Measurements from ENCODE around the gene RAB1B. TPM values are rescaled to one million over a fixed set of nuclear protein-coding genes. Genes with fewer than 3 reads are reported as not detected.

The RAB1B gene
- total and polyA plus RNA-seq, 10 of the 15 experiments (the other 5 are each of a cell fraction or from before 2014, with no cell fraction given): 10.4 to 193 (median 96.9) TPM

DNA sequence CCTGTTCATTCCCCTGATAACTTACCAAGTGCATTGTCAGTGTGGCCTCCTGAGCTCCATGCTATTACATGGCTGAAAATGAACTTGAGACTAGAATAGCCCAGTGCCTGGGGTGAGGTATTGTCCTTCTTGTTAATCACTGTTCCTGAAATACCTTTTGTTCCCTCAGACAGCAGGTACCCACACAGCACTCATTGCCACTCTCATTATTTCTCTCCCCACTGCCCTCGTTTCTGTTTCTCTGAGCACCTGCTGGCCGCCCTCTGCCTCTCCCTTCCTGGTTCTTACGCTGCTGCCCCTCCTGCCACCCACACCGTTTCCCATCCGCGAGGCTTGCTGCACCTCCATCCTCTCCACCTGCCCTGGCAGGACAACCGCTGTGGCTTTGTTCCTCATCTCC is 36.9 kb upstream of the RAB1B start:
- FAIRE-seq (no peak), DNase-seq (ENCODE audit: low read depth, low spot score) (no peak), ATAC-seq (no peak)
- Histone ChIP-seq H4K20me1 (ENCODE audit: control insufficient read depth, insufficient read depth) (no peaks in the 10 kb centered on the region), H3K9ac (ENCODE audit: control insufficient read depth, insufficient read depth, low read length) (no peak overlapping the region), H3K9me3 (replicated peaks; ENCODE audit: control insufficient read depth, insufficient read depth, low read length) (no peaks in the 10 kb centered on the region), H2AFZ (ENCODE audit: control insufficient read depth, low read depth, low read length) (no peak overlapping the region), H3K79me2 (ENCODE audit: control insufficient read depth, insufficient read depth, low read length) (no peaks in the 10 kb centered on the region), H3K27ac (ENCODE audit: control insufficient read depth, insufficient read depth) (no peak overlapping the region), H3K4me1 (ENCODE audit: control insufficient read depth, insufficient read depth, low read length) (no peaks in the 10 kb centered on the region), H3K4me3 (no peak overlapping the region), H3K27me3 (replicated peaks in 1 of 2; ENCODE audit: control insufficient read depth in 2 of 2, insufficient read depth in 2 of 2, low read length in 1 of 2) (no peaks in the 10 kb centered on the region), H3K36me3 (ENCODE audit: control insufficient read depth in 2 of 2, insufficient read depth in 2 of 2, low read length in 1 of 2) (peaks cover 13 to 36% of the 10 kb centered on the region in 2 experiments; a peak in 3 of 4 replicates), H3K4me2 (ENCODE audit: control insufficient read depth, insufficient read depth) (no peak overlapping the region)
- no peak for TF ChIP-seq MAX (IDR thresholded peaks at IDR 0.05; ENCODE audit: low read depth, low read length)
- no peak for TF ChIP-seq SKIL (IDR thresholded peaks at IDR 0.05; ENCODE audit: low read depth, poor library complexity, severe bottlenecking)
- no peak for TF ChIP-seq CHD4 (IDR thresholded peaks at IDR 0.05)
- no peak for TF ChIP-seq CHD2 (IDR thresholded peaks at IDR 0.05; ENCODE audit: borderline replicate concordance, low read depth, low read length)
- no peak for TF ChIP-seq SREBF1 (IDR thresholded peaks at IDR 0.05; ENCODE audit: low read length)
- no peak for TF ChIP-seq CBX3 (IDR thresholded peaks at IDR 0.05; ENCODE audit: borderline replicate concordance, low read depth)
- no peak for TF ChIP-seq SRF (IDR thresholded peaks at IDR 0.05; ENCODE audit: low read depth in 2 of 2, low read length in 2 of 2)
- TF ChIP-seq SMAD1 (IDR thresholded peaks at IDR 0.05; ENCODE audit: low read depth, partially characterized antibody): no peak
- no peak for TF ChIP-seq MYB (IDR thresholded peaks at IDR 0.05; ENCODE audit: borderline replicate concordance, low read depth, low read length)
- ChIA-PET CTCF (no interaction called here), POLR2A (no interaction called here), SMC1A (ENCODE audit: uncharacterized antibody, unreplicated experiment) (no interaction called here), RAD21 (ENCODE audit: unreplicated experiment) (no interaction called here)
- intact Hi-C loops (cut with micrococcal nuclease; ENCODE audit: unreplicated experiment) (no loop called here), in situ Hi-C loops (cut with MboI) (no loop called here)
- no TSS peak for BruUV-seq (replicated peaks)
- 93% methylated on average over 7 of the region's 7 CpGs for WGBS (ENCODE audit: insufficient coverage, insufficient replicate concordance, low lambda C conversion rate, missing lambda C conversion rate)
